Fibroblast of lung (primary cell): ENCODE measurements around the gene TEDC1.

Experiments used
- EZH2 ChIP-seq: IDR thresholded peaks from 2 replicates; pipeline ENCODE4 v1.5.1; 2012; ENCODE audit warnings: low read length, control low read depth, mild to moderate bottlenecking; ENCODE audit errors: missing control alignments
- TF ChIP-seq, protein P1 (sequence below), 2 donors: IDR thresholded peaks in 1 of 2; conservative IDR thresholded peaks in 1 of 2; 1 replicate in 1 of 2; 2 replicates in 1 of 2; pipeline ENCODE4 v1.5.1; 2011 to 2012; ENCODE audit warnings: low read length in 2 of 2, control low read depth in 1 of 2, inconsistent platforms in 1 of 2, low read depth in 1 of 2, mild to moderate bottlenecking in 1 of 2

DNA sequence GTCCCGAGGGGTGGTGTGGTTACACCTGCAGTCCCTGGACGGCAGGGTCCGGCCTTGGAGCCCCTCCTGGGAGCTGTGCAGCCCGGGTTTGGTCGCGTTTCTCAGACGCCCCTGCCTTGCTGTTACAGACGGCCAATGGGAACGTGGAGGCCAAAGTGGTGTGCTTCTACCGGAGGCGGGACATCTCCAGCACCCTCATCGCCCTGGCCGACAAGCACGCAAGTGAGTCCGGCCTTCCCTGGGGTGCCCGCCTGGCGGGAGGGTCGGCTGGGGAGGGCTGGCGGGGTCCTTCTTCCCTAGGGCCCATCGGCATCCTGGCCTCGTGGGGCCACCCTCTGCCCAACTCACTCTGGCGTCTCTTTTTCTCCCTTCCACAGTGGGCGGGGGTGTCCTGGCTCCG, 45.8 kb upstream of the TEDC1 start:
- no peak for TF ChIP-seq EZH2
- TF ChIP-seq, protein P1, sequence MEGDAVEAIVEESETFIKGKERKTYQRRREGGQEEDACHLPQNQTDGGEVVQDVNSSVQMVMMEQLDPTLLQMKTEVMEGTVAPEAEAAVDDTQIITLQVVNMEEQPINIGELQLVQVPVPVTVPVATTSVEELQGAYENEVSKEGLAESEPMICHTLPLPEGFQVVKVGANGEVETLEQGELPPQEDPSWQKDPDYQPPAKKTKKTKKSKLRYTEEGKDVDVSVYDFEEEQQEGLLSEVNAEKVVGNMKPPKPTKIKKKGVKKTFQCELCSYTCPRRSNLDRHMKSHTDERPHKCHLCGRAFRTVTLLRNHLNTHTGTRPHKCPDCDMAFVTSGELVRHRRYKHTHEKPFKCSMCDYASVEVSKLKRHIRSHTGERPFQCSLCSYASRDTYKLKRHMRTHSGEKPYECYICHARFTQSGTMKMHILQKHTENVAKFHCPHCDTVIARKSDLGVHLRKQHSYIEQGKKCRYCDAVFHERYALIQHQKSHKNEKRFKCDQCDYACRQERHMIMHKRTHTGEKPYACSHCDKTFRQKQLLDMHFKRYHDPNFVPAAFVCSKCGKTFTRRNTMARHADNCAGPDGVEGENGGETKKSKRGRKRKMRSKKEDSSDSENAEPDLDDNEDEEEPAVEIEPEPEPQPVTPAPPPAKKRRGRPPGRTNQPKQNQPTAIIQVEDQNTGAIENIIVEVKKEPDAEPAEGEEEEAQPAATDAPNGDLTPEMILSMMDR (conservative IDR thresholded peaks at IDR 0.05 in 1 of 2, IDR thresholded peaks at IDR 0.05 in 1 of 2; ENCODE audit: low read depth in 1 of 2, low read length in 2 of 2), result no peak
